Measurements from ENCODE around the gene RNF214. TPM values are rescaled to one million over a fixed set of nuclear protein-coding genes. Genes with fewer than 3 reads are reported as not detected.

Gene RNF214
- total RNA-seq, 4 donors from 2014 or later: 14.8 to 21.2 (median 17.4) TPM

GRCh38 chr11:117314840-117315239 is 82.4 kb downstream of the RNF214 start:
- H3K9me3 ChIP-seq: no peaks in the 10 kb centered on the region
- no peak for ATAC-seq
- peaks cover 0 to 4% of the 10 kb centered on the region in 2 donors for H3K36me3 ChIP-seq
- WGBS, 2 donors (ENCODE audit: low coverage in 1 of 2): 10% methylated on average over 2 of the region's 10 CpGs; no CpG with 5 or more reads in 1 of the 2 donors
- H3K27ac ChIP-seq: no peak overlapping the region
- H3K4me3 ChIP-seq: peak overlapping the region; percentile 92 to 93
- no peak for TF ChIP-seq POLR2A (IDR thresholded peaks at IDR 0.05)
- TF ChIP-seq EP300 (IDR thresholded peaks at IDR 0.05): no peak
- TF ChIP-seq, protein P1, sequence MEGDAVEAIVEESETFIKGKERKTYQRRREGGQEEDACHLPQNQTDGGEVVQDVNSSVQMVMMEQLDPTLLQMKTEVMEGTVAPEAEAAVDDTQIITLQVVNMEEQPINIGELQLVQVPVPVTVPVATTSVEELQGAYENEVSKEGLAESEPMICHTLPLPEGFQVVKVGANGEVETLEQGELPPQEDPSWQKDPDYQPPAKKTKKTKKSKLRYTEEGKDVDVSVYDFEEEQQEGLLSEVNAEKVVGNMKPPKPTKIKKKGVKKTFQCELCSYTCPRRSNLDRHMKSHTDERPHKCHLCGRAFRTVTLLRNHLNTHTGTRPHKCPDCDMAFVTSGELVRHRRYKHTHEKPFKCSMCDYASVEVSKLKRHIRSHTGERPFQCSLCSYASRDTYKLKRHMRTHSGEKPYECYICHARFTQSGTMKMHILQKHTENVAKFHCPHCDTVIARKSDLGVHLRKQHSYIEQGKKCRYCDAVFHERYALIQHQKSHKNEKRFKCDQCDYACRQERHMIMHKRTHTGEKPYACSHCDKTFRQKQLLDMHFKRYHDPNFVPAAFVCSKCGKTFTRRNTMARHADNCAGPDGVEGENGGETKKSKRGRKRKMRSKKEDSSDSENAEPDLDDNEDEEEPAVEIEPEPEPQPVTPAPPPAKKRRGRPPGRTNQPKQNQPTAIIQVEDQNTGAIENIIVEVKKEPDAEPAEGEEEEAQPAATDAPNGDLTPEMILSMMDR (IDR thresholded peaks at IDR 0.05): no peak
- no peak for TF ChIP-seq POLR2AphosphoS5 (IDR thresholded peaks at IDR 0.05)
- H3K27me3 ChIP-seq: no peaks in the 10 kb centered on the region
- peaks cover 0 to 31% (median 13%) of the 10 kb centered on the region in 3 donors for H3K4me1 ChIP-seq

DNA sequence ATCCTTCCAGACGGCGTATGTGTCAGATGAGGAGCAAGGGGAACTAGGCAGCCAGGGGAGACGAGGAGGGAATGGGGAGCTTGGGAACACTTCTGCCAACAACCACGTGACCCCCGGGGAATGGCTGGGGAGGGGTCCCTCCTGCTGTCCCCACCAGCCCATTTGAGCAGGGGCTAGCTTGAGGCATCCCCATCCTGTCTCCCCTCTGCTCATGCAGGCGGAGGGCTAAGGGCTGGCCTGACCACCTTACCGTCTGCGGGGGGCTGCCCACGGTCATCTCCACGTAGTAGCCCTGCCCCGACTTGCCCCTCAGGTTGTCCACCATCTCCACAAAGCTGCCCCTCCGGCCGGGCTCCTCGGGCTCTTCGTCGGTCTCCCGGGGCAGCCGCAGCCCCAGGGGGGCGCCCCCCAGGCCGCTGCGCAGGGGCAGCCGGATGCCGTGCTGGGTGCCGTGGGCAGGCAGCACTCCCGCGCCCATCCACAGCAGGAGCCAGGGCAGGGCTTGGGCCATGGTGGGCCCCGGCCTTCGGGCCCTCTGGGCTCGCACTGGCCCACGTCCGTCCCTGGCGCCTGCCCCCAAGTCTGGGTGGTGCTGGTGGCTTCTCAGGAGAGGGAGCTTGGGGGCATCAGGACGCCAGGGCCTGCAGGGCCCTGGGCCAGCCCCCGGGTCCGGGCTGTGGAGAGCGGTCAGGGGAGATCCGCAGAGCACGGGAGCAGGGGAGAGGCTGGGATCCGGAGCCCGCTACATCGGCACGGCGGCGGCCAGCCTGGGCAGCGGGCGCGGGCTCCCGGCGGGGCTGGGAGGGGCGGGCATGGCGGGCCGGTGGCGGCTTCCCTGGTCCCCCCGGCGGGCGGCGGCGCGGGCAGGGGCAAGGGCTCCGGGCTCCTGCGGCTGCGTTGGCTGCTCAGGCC is 83.1 kb downstream of the RNF214 start:
- TF ChIP-seq, protein P1 (IDR thresholded peaks at IDR 0.05): no peak
- TF ChIP-seq EP300 (IDR thresholded peaks at IDR 0.05) (no peak), POLR2AphosphoS5 (IDR thresholded peaks at IDR 0.05) (no peak), POLR2A (IDR thresholded peaks at IDR 0.05) (no peak)
- H3K4me3 ChIP-seq: peak overlapping the region; percentile 92 to 93
- ATAC-seq: peak; percentile 64
- H3K9me3 ChIP-seq: no peaks in the 10 kb centered on the region
- peaks cover 0 to 31% (median 13%) of the 10 kb centered on the region in 3 donors for H3K4me1 ChIP-seq
- WGBS, 2 donors (ENCODE audit: low coverage in 1 of 2): no CpG with 5 or more reads among the region's 62 CpGs
- peaks cover 0 to 2% of the 10 kb centered on the region in 2 donors for H3K36me3 ChIP-seq
- H3K27ac ChIP-seq: peak overlapping the region in 3 of 4 donors; percentile 73 to 81 (median 79)
- no peaks in the 10 kb centered on the region for H3K27me3 ChIP-seq

- no peaks in the 10 kb centered on the region for H3K9me3 ChIP-seq
- peak within 1 kb of the TSS in 3 of 4 donors; percentile 73 to 81 (median 79) for H3K27ac ChIP-seq
- H3K4me1 ChIP-seq: peaks cover 0 to 31% (median 13%) of the 10 kb centered on the region in 3 donors
- WGBS, 2 donors (ENCODE audit: low coverage in 1 of 2): 8 to 10% methylated on average over 6 to 16 of the region's 29 CpGs
- peak; percentile 93 for ATAC-seq
- H3K36me3 ChIP-seq: no peaks in the 10 kb centered on the region
- peak within 1 kb of the TSS; percentile 92 to 93 for H3K4me3 ChIP-seq
- no peaks in the 10 kb centered on the region for H3K27me3 ChIP-seq
- TF ChIP-seq POLR2A (IDR thresholded peaks at IDR 0.05) (no peak), POLR2AphosphoS5 (IDR thresholded peaks at IDR 0.05) (peak; percentile 40), EP300 (IDR thresholded peaks at IDR 0.05) (no peak)
- TF ChIP-seq, protein P1 (IDR thresholded peaks at IDR 0.05): peak in 1 of 4 experiments; percentile 63
Measured at GRCh38 chr11:117316197-117316961, 83.9 kb downstream of the RNF214 start, which contains the start of gene BACE1. BACE1 (minus strand) TSS chr11:117316256; CDS start chr11:117315795, 461 bp downstream.

DNA sequence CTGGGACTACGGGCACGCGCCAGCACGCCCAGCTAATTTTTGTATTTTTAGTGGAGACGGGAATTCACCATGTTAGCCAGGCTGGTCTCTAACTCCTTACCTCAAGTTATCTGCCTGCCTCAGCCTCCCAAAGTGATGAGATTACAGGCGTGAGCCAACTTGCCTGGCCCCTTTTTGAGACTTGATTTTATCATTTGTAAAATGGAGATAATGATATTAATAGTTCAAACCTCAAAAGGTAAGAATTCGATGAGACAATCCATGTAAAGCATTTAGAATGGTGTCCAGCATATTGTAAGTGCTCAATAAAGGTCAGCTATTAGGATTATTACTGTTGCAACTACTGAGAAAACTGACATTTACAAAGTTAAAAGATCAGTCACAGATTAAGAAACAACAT is 86.3 kb downstream of the RNF214 start:
- ATAC-seq: no peak
- Histone ChIP-seq H3K27ac (no peak overlapping the region), H3K36me3 (no peaks in the 10 kb centered on the region), H3K4me3 (no peak overlapping the region), H3K27me3 (no peaks in the 10 kb centered on the region), H3K4me1 (peaks cover 0 to 31% (median 13%) of the 10 kb centered on the region in 3 donors), H3K9me3 (no peaks in the 10 kb centered on the region)
- TF ChIP-seq POLR2A (IDR thresholded peaks at IDR 0.05) (no peak), POLR2AphosphoS5 (IDR thresholded peaks at IDR 0.05) (no peak), EP300 (IDR thresholded peaks at IDR 0.05) (no peak)
- TF ChIP-seq, protein P1 (IDR thresholded peaks at IDR 0.05): no peak
- WGBS, 2 donors (ENCODE audit: low coverage in 1 of 2): 81 to 96% methylated on average over 2 to 6 of the region's 7 CpGs

All from gastroesophageal sphincter (tissue), 4 donors.